Panc1 (cell line): ENCODE measurements around the gene THEM5. TPM values are rescaled to one million over a fixed set of nuclear protein-coding genes. Genes with fewer than 3 reads are reported as not detected.

ENCODE experiments used
- ATAC-seq: fragments of 200-7000 bp; cut with Tn5 transposase; 2 replicates; pipeline ENCODE4 v1.9.1; 2020; ENCODE audit warnings: mild to moderate bottlenecking, moderate library complexity
- BruUV-seq: library from RNA; stranded (reverse); fragments of 400-500 nt; replicated peaks from 2 replicates; lab custom pipeline; 2021; lab: Mats Ljungman, UMichigan
- CTCF ChIA-PET: fragments of 300-600 bp; sonication (Branson Sonifier 250); formaldehyde crosslinking; loops from one replicate; lab custom pipeline; 2022; ENCODE audit warnings: antibody characterized with exemption; lab: Charles Lee
- POLR2A ChIA-PET: fragments of 300-600 bp; sonication (Branson Sonifier 250); formaldehyde crosslinking; loops from one replicate; lab custom pipeline; 2022; ENCODE audit warnings: antibody characterized with exemption; lab: Charles Lee
- DNase-seq: peaks from one replicate; pipeline ENCODE4 v3.0.0-alpha.2; 2010; ENCODE audit warnings: low read depth, low spot score
- H3K27ac ChIP-seq: 2 replicates; pipeline ENCODE4 v1.5.1; 2011; ENCODE audit warnings: mild to moderate bottlenecking, low read length, inconsistent platforms
- H3K27me3 ChIP-seq: fragments of 200-500 bp; sonication (Bioruptor generic); 2 replicates; pipeline ENCODE4 v1.6.0; 2014; ENCODE audit warnings: low read length, inconsistent platforms; ENCODE audit not compliant: control insufficient read depth, insufficient read depth
- H3K36me3 ChIP-seq: fragments of 200-500 bp; sonication (Bioruptor generic); 2 replicates; pipeline ENCODE4 v1.5.1; 2014; ENCODE audit warnings: inconsistent platforms, mild to moderate bottlenecking, low read length, moderate library complexity; ENCODE audit not compliant: control insufficient read depth, insufficient read depth
- H3K4me1 ChIP-seq: 2 replicates; pipeline ENCODE4 v1.5.1; 2011; ENCODE audit warnings: inconsistent platforms, mild to moderate bottlenecking, low read length, moderate library complexity; ENCODE audit not compliant: control insufficient read depth, insufficient read depth
- H3K4me3 ChIP-seq, 2 experiments: 2 replicates each; pipeline ENCODE4 v1.5.1; 2011 to 2012; ENCODE audit warnings: low read depth in 2 of 2, low read length in 2 of 2, mild to moderate bottlenecking in 2 of 2, inconsistent platforms in 1 of 2, moderate library complexity in 1 of 2
- H3K9me3 ChIP-seq: fragments of 200-500 bp; sonication (Bioruptor generic); 2 replicates; pipeline ENCODE4 v1.5.1; 2014; ENCODE audit warnings: low read depth, mild to moderate bottlenecking, inconsistent platforms, low read length, moderate library complexity; ENCODE audit not compliant: control insufficient read depth, insufficient read depth
- POLR2AphosphoS5 ChIP-seq: IDR thresholded peaks from 2 replicates; pipeline ENCODE4 v1.6.1; 2012; ENCODE audit warnings: mild to moderate bottlenecking, low read depth, low read length, moderate library complexity
- SIN3A ChIP-seq: IDR thresholded peaks from 2 replicates; pipeline ENCODE4 v1.6.1; 2012; ENCODE audit warnings: low read depth, mild to moderate bottlenecking, low read length, moderate library complexity, borderline replicate concordance; ENCODE audit not compliant: insufficient read depth
- TCF7L2 ChIP-seq: IDR thresholded peaks from 2 replicates; pipeline ENCODE4 v1.6.1; 2011; ENCODE audit warnings: mild to moderate bottlenecking, low read depth, low read length, inconsistent platforms
- in situ Hi-C: cut with HindIII; loops from 2 replicates; pipeline ENCODE4 v1.10.0; 2016; ENCODE audit warnings: low sequenced_read_pairs, low pct_unique_long_range_greater_than_20kb
- intact Hi-C: fragments of 100-400 bp; cut with micrococcal nuclease; formaldehyde crosslinking; loops from one replicate; pipeline ENCODE4 v1.10.0; 2022; ENCODE audit not compliant: unreplicated experiment
- total RNA-seq: library from RNA; stranded (reverse); gene quantifications from one replicate; pipeline ENCODE4 v1.2.1, GENCODE V29; 2021; ENCODE audit not compliant: unreplicated experiment
- TF ChIP-seq, protein P1 (sequence below): fragments of 450-650 bp; IDR thresholded peaks from 2 replicates; pipeline ENCODE4 v1.5.1; 2017; ENCODE audit warnings: mild to moderate bottlenecking
- TF ChIP-seq, protein P2 (sequence below), 2 experiments: IDR thresholded peaks; 2 replicates each; pipeline ENCODE4 v1.6.1; 2011 to 2012; ENCODE audit warnings: low read depth in 2 of 2, control low read depth in 1 of 2, low read length in 1 of 2, mild to moderate bottlenecking in 1 of 2, moderate library complexity in 1 of 2; ENCODE audit not compliant: insufficient read depth in 1 of 2

The THEM5 gene
- total RNA-seq, 1 experiment from 2014 or later = not detected

DNA sequence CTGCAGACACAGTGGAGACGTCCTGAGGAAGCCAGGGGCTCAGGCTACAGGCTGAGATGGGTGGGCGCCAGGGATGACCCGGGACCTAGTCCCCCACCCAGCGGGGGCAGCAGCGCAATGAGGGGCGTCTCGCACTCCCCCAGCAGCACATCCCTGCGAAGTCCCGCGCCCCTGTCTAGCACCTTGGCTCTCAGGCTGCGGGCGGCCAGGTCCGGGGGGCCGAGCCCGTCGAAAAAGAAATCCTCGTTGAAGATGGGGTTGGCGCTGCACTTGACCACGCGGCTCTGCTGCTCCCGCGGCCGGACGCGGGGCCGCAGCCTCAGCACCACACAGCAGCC is 15.7 kb downstream of the THEM5 start:
- TF ChIP-seq, protein P1, sequence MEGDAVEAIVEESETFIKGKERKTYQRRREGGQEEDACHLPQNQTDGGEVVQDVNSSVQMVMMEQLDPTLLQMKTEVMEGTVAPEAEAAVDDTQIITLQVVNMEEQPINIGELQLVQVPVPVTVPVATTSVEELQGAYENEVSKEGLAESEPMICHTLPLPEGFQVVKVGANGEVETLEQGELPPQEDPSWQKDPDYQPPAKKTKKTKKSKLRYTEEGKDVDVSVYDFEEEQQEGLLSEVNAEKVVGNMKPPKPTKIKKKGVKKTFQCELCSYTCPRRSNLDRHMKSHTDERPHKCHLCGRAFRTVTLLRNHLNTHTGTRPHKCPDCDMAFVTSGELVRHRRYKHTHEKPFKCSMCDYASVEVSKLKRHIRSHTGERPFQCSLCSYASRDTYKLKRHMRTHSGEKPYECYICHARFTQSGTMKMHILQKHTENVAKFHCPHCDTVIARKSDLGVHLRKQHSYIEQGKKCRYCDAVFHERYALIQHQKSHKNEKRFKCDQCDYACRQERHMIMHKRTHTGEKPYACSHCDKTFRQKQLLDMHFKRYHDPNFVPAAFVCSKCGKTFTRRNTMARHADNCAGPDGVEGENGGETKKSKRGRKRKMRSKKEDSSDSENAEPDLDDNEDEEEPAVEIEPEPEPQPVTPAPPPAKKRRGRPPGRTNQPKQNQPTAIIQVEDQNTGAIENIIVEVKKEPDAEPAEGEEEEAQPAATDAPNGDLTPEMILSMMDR = no peak
- TF ChIP-seq SIN3A = no peak
- in situ Hi-C loops = no loop called here
- BruUV-seq = no TSS peak
- Histone ChIP-seq H3K27ac (no peak overlapping the region), H3K27me3 (no peaks in the 10 kb centered on the region), H3K9me3 (no peaks in the 10 kb centered on the region), H3K4me1 (peaks cover 10% of the 10 kb centered on the region), H3K4me3 (no peak overlapping the region), H3K36me3 (no peaks in the 10 kb centered on the region)
- intact Hi-C loops = loop anchor here (2.0 to 10.0 kb wide), 4 partner anchors 75 to 393 kb away; partner anchors contain the start of gene MRPL9
- DNase-seq (no peak), ATAC-seq (no peak)
- ChIA-PET POLR2A (interaction anchor here (0.6 kb wide), 1 partner anchor 147 kb away, joined by 3 read pairs; no protein-coding TSS in a partner anchor), CTCF (no interaction called here)

DNA sequence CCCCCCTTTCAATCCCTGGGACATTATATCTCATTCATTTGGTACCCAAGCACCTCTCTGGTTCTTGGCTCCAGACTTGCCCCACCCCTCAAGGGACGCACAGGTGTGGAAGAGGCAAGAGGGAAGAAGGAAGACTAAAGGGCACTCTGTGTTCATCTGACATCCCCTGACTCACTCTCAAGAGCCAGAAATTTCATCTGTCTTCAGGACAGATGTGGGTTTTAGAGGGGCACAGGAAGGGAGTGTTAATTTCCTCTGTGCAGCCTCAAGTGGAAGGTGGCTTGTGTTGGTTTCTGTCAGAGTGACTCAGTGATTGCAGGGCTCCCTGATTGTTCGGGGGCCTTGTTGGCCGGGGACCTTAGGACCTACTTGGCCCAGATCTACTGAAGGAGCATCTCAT is 16.3 kb downstream of the THEM5 start:
- no peak for DNase-seq
- ATAC-seq = no peak
- ChIA-PET POLR2A (no interaction called here), CTCF (interaction anchor here (0.5 to 1.1 kb wide), 6 partner anchors 38 to 737 kb away, joined by 3 to 9 read pairs (median 3); partner anchors contain the start of gene THEM4)
- in situ Hi-C loops = no loop called here
- Histone ChIP-seq H3K27ac (no peak overlapping the region), H3K4me3 (no peak overlapping the region), H3K36me3 (no peaks in the 10 kb centered on the region), H3K27me3 (no peaks in the 10 kb centered on the region), H3K9me3 (no peaks in the 10 kb centered on the region), H3K4me1 (peaks cover 10% of the 10 kb centered on the region)
- TF ChIP-seq TCF7L2 (no peak), SIN3A (no peak), POLR2AphosphoS5 (no peak)
- TF ChIP-seq, protein P1 = no peak
- TF ChIP-seq, protein P2, sequence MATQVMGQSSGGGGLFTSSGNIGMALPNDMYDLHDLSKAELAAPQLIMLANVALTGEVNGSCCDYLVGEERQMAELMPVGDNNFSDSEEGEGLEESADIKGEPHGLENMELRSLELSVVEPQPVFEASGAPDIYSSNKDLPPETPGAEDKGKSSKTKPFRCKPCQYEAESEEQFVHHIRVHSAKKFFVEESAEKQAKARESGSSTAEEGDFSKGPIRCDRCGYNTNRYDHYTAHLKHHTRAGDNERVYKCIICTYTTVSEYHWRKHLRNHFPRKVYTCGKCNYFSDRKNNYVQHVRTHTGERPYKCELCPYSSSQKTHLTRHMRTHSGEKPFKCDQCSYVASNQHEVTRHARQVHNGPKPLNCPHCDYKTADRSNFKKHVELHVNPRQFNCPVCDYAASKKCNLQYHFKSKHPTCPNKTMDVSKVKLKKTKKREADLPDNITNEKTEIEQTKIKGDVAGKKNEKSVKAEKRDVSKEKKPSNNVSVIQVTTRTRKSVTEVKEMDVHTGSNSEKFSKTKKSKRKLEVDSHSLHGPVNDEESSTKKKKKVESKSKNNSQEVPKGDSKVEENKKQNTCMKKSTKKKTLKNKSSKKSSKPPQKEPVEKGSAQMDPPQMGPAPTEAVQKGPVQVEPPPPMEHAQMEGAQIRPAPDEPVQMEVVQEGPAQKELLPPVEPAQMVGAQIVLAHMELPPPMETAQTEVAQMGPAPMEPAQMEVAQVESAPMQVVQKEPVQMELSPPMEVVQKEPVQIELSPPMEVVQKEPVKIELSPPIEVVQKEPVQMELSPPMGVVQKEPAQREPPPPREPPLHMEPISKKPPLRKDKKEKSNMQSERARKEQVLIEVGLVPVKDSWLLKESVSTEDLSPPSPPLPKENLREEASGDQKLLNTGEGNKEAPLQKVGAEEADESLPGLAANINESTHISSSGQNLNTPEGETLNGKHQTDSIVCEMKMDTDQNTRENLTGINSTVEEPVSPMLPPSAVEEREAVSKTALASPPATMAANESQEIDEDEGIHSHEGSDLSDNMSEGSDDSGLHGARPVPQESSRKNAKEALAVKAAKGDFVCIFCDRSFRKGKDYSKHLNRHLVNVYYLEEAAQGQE (IDR thresholded peaks at IDR 0.05; ENCODE audit: insufficient read depth in 1 of 2, low read depth in 2 of 2, low read length in 1 of 2) = no peak
- no TSS peak for BruUV-seq
- intact Hi-C loops = loop anchor here (2.0 to 10.0 kb wide), 4 partner anchors 74 to 392 kb away; partner anchors contain the start of gene MRPL9
